Smooth muscle cell (in vitro differentiated cells): Measurements from ENCODE around the gene DHX58. TPM values are rescaled to one million over a fixed set of nuclear protein-coding genes. Genes with fewer than 3 reads are reported as not detected.

Experiments
- DNase-seq: peaks from one replicate; lab custom pipeline; 2025; ENCODE audit not compliant: unreplicated experiment; lab: John Stamatoyannopoulos, UW
- H2AFZ ChIP-seq: fragments of 200-600 bp; sonication (generic); 2 replicates; pipeline ENCODE4 v1.6.0; 2016; ENCODE audit warnings: antibody characterized with exemption, low read depth, mild to moderate bottlenecking
- H3F3A ChIP-seq: fragments of 200-600 bp; sonication (generic); 2 replicates; pipeline ENCODE4 v1.6.0; 2017; ENCODE audit warnings: antibody characterized with exemption, low read depth
- H3K27ac ChIP-seq: fragments of 200-600 bp; sonication (generic); 2 replicates; pipeline ENCODE4 v1.5.1; 2016; ENCODE audit warnings: low read depth, mild to moderate bottlenecking
- H3K27me3 ChIP-seq: fragments of 200-600 bp; sonication (generic); 2 replicates; pipeline ENCODE4 v1.6.1; 2016; ENCODE audit warnings: low read depth, mild to moderate bottlenecking
- H3K36me3 ChIP-seq: fragments of 200-600 bp; sonication (generic); 2 replicates; pipeline ENCODE4 v1.5.1; 2016; ENCODE audit warnings: low read depth
- H3K4me1 ChIP-seq: fragments of 200-600 bp; sonication (generic); 2 replicates; pipeline ENCODE4 v1.5.1; 2016; ENCODE audit warnings: low read depth
- H3K4me2 ChIP-seq: fragments of 200-600 bp; sonication (generic); 2 replicates; pipeline ENCODE4 v1.6.0; 2016; ENCODE audit warnings: mild to moderate bottlenecking
- H3K4me3 ChIP-seq: fragments of 200-600 bp; sonication (generic); 2 replicates; pipeline ENCODE4 v1.5.1; 2016; ENCODE audit warnings: mild to moderate bottlenecking
- H3K79me2 ChIP-seq: fragments of 200-600 bp; sonication (generic); 2 replicates; pipeline ENCODE4 v1.6.0; 2016; ENCODE audit warnings: low read depth, mild to moderate bottlenecking
- H3K9ac ChIP-seq: fragments of 200-600 bp; sonication (generic); 2 replicates; pipeline ENCODE4 v1.6.0; 2016; ENCODE audit warnings: low read depth
- H3K9me3 ChIP-seq: fragments of 200-600 bp; sonication (generic); replicated peaks from 2 replicates; pipeline ENCODE4 v1.5.1; 2016; ENCODE audit warnings: low read depth
- H4K20me1 ChIP-seq: fragments of 200-600 bp; sonication (generic); 2 replicates; pipeline ENCODE4 v1.6.0; 2016; ENCODE audit warnings: low read depth
- CTCF ChIP-seq: fragments of 200-600 bp; sonication (generic); IDR thresholded peaks from 2 replicates; pipeline ENCODE4 v1.5.1; 2017; ENCODE audit warnings: borderline replicate concordance, mild to moderate bottlenecking, antibody characterized with exemption; ENCODE audit not compliant: insufficient read depth, poor library complexity, severe bottlenecking
- WGBS: methylation state at CpG from one replicate; pipeline ENCODE4 v1.1.7; 2016; ENCODE audit warnings: low lambda C conversion rate; 5-methylcytosine and 5-hydroxymethylcytosine counted together
- polyA plus RNA-seq: library from polyadenylated mRNA; unstranded; fragments of >200 nt; fragmentation: Nextera tagmentation; extraction: Ambion mirVana; gene quantifications from 2 replicates; pipeline ENCODE4 v1.2.1, GENCODE V29; 2016
- total RNA-seq: library from RNA; depleted of rRNA; stranded (reverse); fragments of >200 nt; gene quantifications from 2 replicates; pipeline ENCODE4 v1.2.3, GENCODE V29; 2014

The DHX58 gene
- total and polyA plus RNA-seq, 2 experiments from 2014 or later: 1.0 TPM; not detected in 1

GRCh38 chr17:42052346-42052877 lies 60.1 kb downstream of the DHX58 start:
- Histone ChIP-seq H3K4me2 (no peak overlapping the region), H3F3A (no peaks in the 10 kb centered on the region), H3K27me3 (peaks cover 7% of the 10 kb centered on the region), H3K4me1 (peaks cover 16% of the 10 kb centered on the region), H3K27ac (no peak overlapping the region), H4K20me1 (no peaks in the 10 kb centered on the region), H3K4me3 (no peak overlapping the region), H3K9me3 (no peaks in the 10 kb centered on the region), H3K9ac (no peak overlapping the region), H2AFZ (no peak overlapping the region), H3K36me3 (no peaks in the 10 kb centered on the region), H3K79me2 (no peaks in the 10 kb centered on the region)
- DNase-seq: no peak
- WGBS: 86% methylated on average over 6 of the region's 6 CpGs
- TF ChIP-seq CTCF: no peak

GRCh38 chr17:42051645-42052044 lies 60.9 kb downstream of the DHX58 start:
- peaks cover 7% of the 10 kb centered on the region for H3K27me3 ChIP-seq

More at GRCh38 chr17:42051645-42052044, 60.9 kb downstream of the DHX58 start:
- TF ChIP-seq CTCF: no peak
- DNase-seq: no peak
- Histone ChIP-seq H3K9me3 (no peaks in the 10 kb centered on the region), H3K4me1 (peaks cover 16% of the 10 kb centered on the region), H3K79me2 (no peaks in the 10 kb centered on the region), H3K4me2 (no peak overlapping the region), H2AFZ (no peak overlapping the region), H4K20me1 (no peaks in the 10 kb centered on the region), H3F3A (no peaks in the 10 kb centered on the region), H3K9ac (no peak overlapping the region), H3K4me3 (no peak overlapping the region), H3K36me3 (no peaks in the 10 kb centered on the region), H3K27ac (no peak overlapping the region)
- whole genome bisulfite sequencing: 98% methylated on average over 7 of the region's 7 CpGs

Other genes starting within 250 kb of the DHX58 start
- 23.8 and 29.2 TPM in 2 replicates for gene KLHL11, start 247.3 kb downstream of the DHX58 start, total RNA-seq
- gene KLHL11, start 247.3 kb downstream of the DHX58 start, polyA plus RNA-seq: 7.9 and 10.0 TPM in 2 replicates
- gene ACLY, start 193.8 kb downstream of the DHX58 start, total RNA-seq: 188 and 217 TPM in 2 replicates
- 119 and 172 TPM in 2 replicates for gene ACLY, start 193.8 kb downstream of the DHX58 start, polyA plus RNA-seq
- 1.5 and 1.7 TPM in 2 replicates for gene ODAD4, start 182.1 kb downstream of the DHX58 start, total RNA-seq
- gene ODAD4, start 182.1 kb downstream of the DHX58 start, polyA plus RNA-seq: 3.2 and 3.9 TPM in 2 replicates
- 28.5 and 34.7 TPM in 2 replicates for gene CNP, start 145.9 kb downstream of the DHX58 start, total RNA-seq
- gene CNP, start 145.9 kb downstream of the DHX58 start, polyA plus RNA-seq: 60.1 and 63.0 TPM in 2 replicates
- gene DNAJC7, start 95.3 kb downstream of the DHX58 start, total RNA-seq: 44.5 and 69.5 TPM in 2 replicates
- 44.7 and 61.5 TPM in 2 replicates for gene DNAJC7, start 95.3 kb downstream of the DHX58 start, polyA plus RNA-seq
- 21.3 and 41.3 TPM in 2 replicates for gene NKIRAS2, start 92.6 kb downstream of the DHX58 start, total RNA-seq
- gene NKIRAS2, start 92.6 kb downstream of the DHX58 start, polyA plus RNA-seq: 50.1 and 54.4 TPM in 2 replicates
- gene C17orf113, start 62.1 kb downstream of the DHX58 start, total RNA-seq: 0.49 and 0.54 TPM in 2 replicates
- gene C17orf113, start 62.1 kb downstream of the DHX58 start, polyA plus RNA-seq: 0.38 and 0.46 TPM in 2 replicates
- gene ZNF385C, start 14.2 kb downstream of the DHX58 start, total RNA-seq: 0.27 and 0.45 TPM in 2 replicates
- gene ZNF385C, start 14.2 kb downstream of the DHX58 start, polyA plus RNA-seq: 0.18 and 0.70 TPM in 2 replicates
- 15.6 and 17.1 TPM in 2 replicates for gene KAT2A, start 8.7 kb upstream of the DHX58 start, total RNA-seq
- gene KAT2A, start 8.7 kb upstream of the DHX58 start, polyA plus RNA-seq: 25.3 and 29.5 TPM in 2 replicates
- not detected in 2 replicates for gene HSPB9, start 10.1 kb upstream of the DHX58 start, total RNA-seq
- gene HSPB9, start 10.1 kb upstream of the DHX58 start, polyA plus RNA-seq: 0.39 and 1.0 TPM in 2 replicates
- gene RAB5C, start 42.3 kb upstream of the DHX58 start, total RNA-seq: 92.8 and 113 TPM in 2 replicates
- gene RAB5C, start 42.3 kb upstream of the DHX58 start, polyA plus RNA-seq: 152 and 158 TPM in 2 replicates
- gene KCNH4, start 68.4 kb upstream of the DHX58 start, total RNA-seq: not detected in 2 replicates
- not detected in 2 replicates for gene KCNH4, start 68.4 kb upstream of the DHX58 start, polyA plus RNA-seq
- not detected in 2 replicates for gene HCRT, start 72.7 kb upstream of the DHX58 start, total RNA-seq
- not detected in 2 replicates for gene HCRT, start 72.7 kb upstream of the DHX58 start, polyA plus RNA-seq
- 0.76 and 11.5 TPM in 2 replicates for gene GHDC, start 81.8 kb upstream of the DHX58 start, total RNA-seq
- 4.8 and 6.0 TPM in 2 replicates for gene GHDC, start 81.8 kb upstream of the DHX58 start, polyA plus RNA-seq
- gene STAT5B, start 163.7 kb upstream of the DHX58 start, total RNA-seq: 10.7 and 29.3 TPM in 2 replicates
- gene STAT5B, start 163.7 kb upstream of the DHX58 start, polyA plus RNA-seq: 12.4 and 15.0 TPM in 2 replicates
- 1.7 and 2.6 TPM in 2 replicates for gene STAT5A, start 175.8 kb upstream of the DHX58 start, total RNA-seq
- gene STAT5A, start 175.8 kb upstream of the DHX58 start, polyA plus RNA-seq: 3.2 and 6.3 TPM in 2 replicates